HG03457 (cell line): ENCODE results near the gene MRPL2.
"Not testable (repeated sequence)": the region's sequence is repeated elsewhere in the genome, so short reads cannot be mapped to it uniquely, and the experiment has no call there.

Experiments
- ATAC-seq: cut with Tn5 transposase; IDR thresholded peaks from one replicate; pipeline ENCODE4 v1.9.1; 2021; ENCODE audit warnings: moderate number of reproducible peaks; ENCODE audit not compliant: unreplicated experiment

The MRPL2 gene

GRCh38 chr6:43053545-43054205 lies 5.6 kb downstream of the MRPL2 start, which contains the start of gene CUL7:
Gene CUL7 (minus strand): TSS chr6:43053851. CDS start chr6:43052788, 1,063 bp downstream.
- ATAC-seq: peak; percentile 62

- no peak for ATAC-seq
Measured at GRCh38 chr6:43052842-43053544, 6.2 kb downstream of the MRPL2 start.

- no peak for ATAC-seq
Measured at GRCh38 chr6:43052225-43052841, 6.9 kb downstream of the MRPL2 start.

- no peak for ATAC-seq
Measured at GRCh38 chr6:43050981-43051380, 8.3 kb downstream of the MRPL2 start.

GRCh38 chr6:43047998-43048397 lies 11.2 kb downstream of the MRPL2 start:
- no peak for ATAC-seq

- ATAC-seq: no peak
Measured at GRCh38 chr6:43045371-43045930, 13.8 kb downstream of the MRPL2 start.

GRCh38 chr6:43043310-43043709 lies 15.9 kb downstream of the MRPL2 start:
- no peak for ATAC-seq

- ATAC-seq: not testable (repeated sequence)
Measured at GRCh38 chr6:43041475-43041874, 17.8 kb downstream of the MRPL2 start.

GRCh38 chr6:43040542-43041257 lies 18.5 kb downstream of the MRPL2 start:
- ATAC-seq: no peak

GRCh38 chr6:43038727-43039126 lies 20.5 kb downstream of the MRPL2 start:
- ATAC-seq: no peak

GRCh38 chr6:43037706-43038105 lies 21.5 kb downstream of the MRPL2 start:
- no peak for ATAC-seq

GRCh38 chr6:43037197-43037596 lies 22.0 kb downstream of the MRPL2 start:
- no peak for ATAC-seq

- no peak for ATAC-seq
Measured at GRCh38 chr6:43036712-43037111, 22.5 kb downstream of the MRPL2 start.

- no peak for ATAC-seq
Measured at GRCh38 chr6:43035495-43036194, 23.6 kb downstream of the MRPL2 start.

- no peak for ATAC-seq
Measured at GRCh38 chr6:43034190-43034525, 25.1 kb downstream of the MRPL2 start.

GRCh38 chr6:43033496-43034189 lies 25.6 kb downstream of the MRPL2 start:
- ATAC-seq: no peak

GRCh38 chr6:43032326-43032725 lies 26.9 kb downstream of the MRPL2 start:
- ATAC-seq: no peak

- no peak for ATAC-seq
Measured at GRCh38 chr6:43029120-43029519, 30.1 kb downstream of the MRPL2 start.

GRCh38 chr6:43026365-43026764 lies 32.9 kb downstream of the MRPL2 start:
- ATAC-seq: no peak

GRCh38 chr6:43024436-43024835 lies 34.8 kb downstream of the MRPL2 start:
- ATAC-seq: no peak
